Hepatocyte (in vitro differentiated cells): ENCODE measurements around the gene DDX28. TPM values are rescaled to one million over a fixed set of nuclear protein-coding genes. Genes with fewer than 3 reads are reported as not detected.

Experiments
- DNase-seq: peaks from one replicate; pipeline ENCODE4 v3.0.0-alpha.2; 2016; ENCODE audit warnings: low spot score
- H2AFZ ChIP-seq: fragments of 200-600 bp; sonication (generic); 2 replicates; pipeline ENCODE4 v1.6.0; 2016; ENCODE audit warnings: antibody characterized with exemption, mild to moderate bottlenecking
- H3K27ac ChIP-seq: fragments of 200-600 bp; sonication (generic); 2 replicates; pipeline ENCODE4 v1.5.1; 2016; ENCODE audit warnings: mild to moderate bottlenecking
- H3K27me3 ChIP-seq: fragments of 200-600 bp; sonication (generic); 2 replicates; pipeline ENCODE4 v1.6.1; 2016
- H3K36me3 ChIP-seq: fragments of 200-600 bp; sonication (generic); replicated peaks from 2 replicates; pipeline ENCODE4 v1.5.1; 2016; ENCODE audit warnings: low read depth; ENCODE audit not compliant: insufficient read depth
- H3K4me1 ChIP-seq: fragments of 200-600 bp; sonication (generic); 2 replicates; pipeline ENCODE4 v1.5.1; 2016; ENCODE audit warnings: mild to moderate bottlenecking, moderate library complexity; ENCODE audit not compliant: insufficient read depth
- H3K4me2 ChIP-seq: fragments of 200-600 bp; sonication (generic); 2 replicates; pipeline ENCODE4 v1.6.0; 2016
- H3K4me3 ChIP-seq: fragments of 200-600 bp; sonication (generic); 2 replicates; pipeline ENCODE4 v1.5.1; 2016; ENCODE audit warnings: mild to moderate bottlenecking
- H3K79me2 ChIP-seq: fragments of 200-600 bp; sonication (generic); 2 replicates; pipeline ENCODE4 v1.6.0; 2017; ENCODE audit warnings: mild to moderate bottlenecking
- H3K9me2 ChIP-seq: fragments of 200-600 bp; sonication (generic); replicated peaks from 2 replicates; pipeline ENCODE4 v1.6.0; 2017; ENCODE audit warnings: mild to moderate bottlenecking; ENCODE audit not compliant: insufficient read depth
- H3K9me3 ChIP-seq: fragments of 200-600 bp; sonication (generic); 2 replicates; pipeline ENCODE4 v1.5.1; 2016; ENCODE audit warnings: low read depth, mild to moderate bottlenecking
- H4K20me1 ChIP-seq: fragments of 200-600 bp; sonication (generic); 2 replicates; pipeline ENCODE4 v1.6.0; 2016; ENCODE audit warnings: mild to moderate bottlenecking; ENCODE audit not compliant: insufficient read depth, poor library complexity, severe bottlenecking
- EZH2 ChIP-seq: fragments of 200-600 bp; sonication (generic); IDR thresholded peaks from 2 replicates; pipeline ENCODE4 v1.6.1; 2016; ENCODE audit warnings: antibody characterized with exemption, mild to moderate bottlenecking, borderline replicate concordance
- EZH2phosphoT487 ChIP-seq: fragments of 200-600 bp; sonication (generic); IDR thresholded peaks from one replicate; pipeline ENCODE4 v1.6.1; 2018; ENCODE audit warnings: antibody characterized with exemption, mild to moderate bottlenecking, low read depth, moderate library complexity; ENCODE audit not compliant: unreplicated experiment, severe bottlenecking
- WGBS: methylation state at CpG from one replicate; pipeline ENCODE4 v1.1.6; 2016; ENCODE audit warnings: low lambda C conversion rate; ENCODE audit errors: missing lambda C conversion rate; 5-methylcytosine and 5-hydroxymethylcytosine counted together
- polyA plus RNA-seq: library from polyadenylated mRNA; unstranded; fragments of >200 nt; fragmentation: Nextera tagmentation; extraction: Ambion mirVana; gene quantifications from 2 replicates; pipeline ENCODE4 v1.2.1, GENCODE V29; 2016
- total RNA-seq: library from RNA; depleted of rRNA; stranded (reverse); fragments of >200 nt; gene quantifications from 2 replicates; pipeline ENCODE4 v1.2.3, GENCODE V29; 2014
- TF ChIP-seq, protein P1 (sequence below): fragments of 200-600 bp; sonication (generic); IDR thresholded peaks from 2 replicates; pipeline ENCODE4 v1.5.1; 2016; ENCODE audit warnings: antibody characterized with exemption, mild to moderate bottlenecking; ENCODE audit not compliant: poor library complexity

The DDX28 gene
- total and polyA plus RNA-seq, 2 experiments from 2014 or later, result 8.6 to 12.5 TPM

DNA sequence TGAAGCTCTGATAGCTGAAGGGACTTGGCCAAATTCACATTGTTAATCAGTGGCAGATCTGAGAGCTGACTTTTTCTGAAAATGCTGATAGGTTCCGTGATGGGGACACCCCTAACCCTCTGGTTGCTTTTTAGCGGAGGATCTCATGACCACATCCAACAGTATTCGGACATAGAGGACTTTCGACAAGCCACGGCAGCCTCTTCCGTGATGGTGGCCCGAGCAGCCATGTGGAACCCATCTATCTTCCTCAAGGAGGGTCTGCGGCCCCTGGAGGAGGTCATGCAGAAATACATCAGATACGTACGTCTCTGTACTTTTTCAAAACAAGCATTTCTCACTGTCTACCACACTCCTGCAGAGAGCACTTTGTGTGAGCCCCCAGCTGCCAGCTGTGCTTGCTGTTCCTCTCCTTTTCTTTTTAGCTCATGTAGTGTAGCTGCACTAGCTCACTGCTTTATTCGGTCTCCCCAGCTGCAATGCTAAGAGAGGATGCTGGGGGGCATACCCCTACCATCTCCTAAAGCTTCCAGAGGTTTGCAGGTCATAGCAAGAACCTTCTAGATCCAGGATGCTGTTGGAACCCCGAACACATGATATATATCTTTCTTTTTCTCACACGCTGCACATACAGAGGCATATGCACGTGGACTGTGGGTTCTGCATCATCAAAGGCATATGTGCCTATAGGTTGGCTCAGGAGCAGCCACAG is 47.9 kb upstream of the DDX28 start:
- Histone ChIP-seq H3K79me2 (no peaks in the 10 kb centered on the region), H3K4me3 (no peak overlapping the region), H3K36me3 (no peaks in the 10 kb centered on the region), H3K27ac (no peak overlapping the region), H3K9me3 (no peaks in the 10 kb centered on the region), H2AFZ (no peak overlapping the region), H4K20me1 (no peaks in the 10 kb centered on the region), H3K4me2 (no peak overlapping the region), H3K4me1 (no peaks in the 10 kb centered on the region), H3K27me3 (no peaks in the 10 kb centered on the region), H3K9me2 (no peaks in the 10 kb centered on the region)
- WGBS, result 95% methylated on average over 14 of the region's 14 CpGs
- DNase-seq, result no peak
- no peak for TF ChIP-seq EZH2phosphoT487
- TF ChIP-seq, protein P1, sequence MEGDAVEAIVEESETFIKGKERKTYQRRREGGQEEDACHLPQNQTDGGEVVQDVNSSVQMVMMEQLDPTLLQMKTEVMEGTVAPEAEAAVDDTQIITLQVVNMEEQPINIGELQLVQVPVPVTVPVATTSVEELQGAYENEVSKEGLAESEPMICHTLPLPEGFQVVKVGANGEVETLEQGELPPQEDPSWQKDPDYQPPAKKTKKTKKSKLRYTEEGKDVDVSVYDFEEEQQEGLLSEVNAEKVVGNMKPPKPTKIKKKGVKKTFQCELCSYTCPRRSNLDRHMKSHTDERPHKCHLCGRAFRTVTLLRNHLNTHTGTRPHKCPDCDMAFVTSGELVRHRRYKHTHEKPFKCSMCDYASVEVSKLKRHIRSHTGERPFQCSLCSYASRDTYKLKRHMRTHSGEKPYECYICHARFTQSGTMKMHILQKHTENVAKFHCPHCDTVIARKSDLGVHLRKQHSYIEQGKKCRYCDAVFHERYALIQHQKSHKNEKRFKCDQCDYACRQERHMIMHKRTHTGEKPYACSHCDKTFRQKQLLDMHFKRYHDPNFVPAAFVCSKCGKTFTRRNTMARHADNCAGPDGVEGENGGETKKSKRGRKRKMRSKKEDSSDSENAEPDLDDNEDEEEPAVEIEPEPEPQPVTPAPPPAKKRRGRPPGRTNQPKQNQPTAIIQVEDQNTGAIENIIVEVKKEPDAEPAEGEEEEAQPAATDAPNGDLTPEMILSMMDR, result no peak
- no peak for TF ChIP-seq EZH2

DNA sequence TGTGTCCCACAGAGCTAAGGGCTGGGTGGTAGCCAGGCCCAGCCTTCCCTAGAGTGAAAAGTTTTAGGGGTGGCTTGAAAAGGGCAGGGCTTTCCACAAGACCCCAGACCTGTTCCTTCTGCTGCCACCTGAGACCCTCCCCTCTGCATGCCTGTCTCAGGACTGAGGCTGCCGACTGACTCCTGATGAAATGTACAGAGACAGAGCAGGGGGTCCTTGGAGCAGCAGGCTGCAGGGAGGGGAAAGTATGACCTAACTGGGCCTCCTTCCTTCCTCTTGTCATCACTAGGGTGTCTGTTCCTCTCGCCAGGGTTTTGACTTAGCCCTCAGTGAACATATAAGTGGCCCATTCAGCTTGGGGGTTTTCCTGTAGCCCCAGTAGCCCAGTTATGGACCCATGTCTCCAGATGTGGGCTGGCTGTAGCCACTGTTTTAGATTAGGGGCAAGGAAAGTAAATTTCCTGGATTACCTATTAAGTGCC is 47.3 kb upstream of the DDX28 start:
- no peaks in the 10 kb centered on the region for H3K79me2 ChIP-seq
- no peaks in the 10 kb centered on the region for H3K36me3 ChIP-seq
- no peak overlapping the region for H3K4me3 ChIP-seq
- no peak overlapping the region for H2AFZ ChIP-seq
- no peaks in the 10 kb centered on the region for H4K20me1 ChIP-seq
- H3K4me1 ChIP-seq, result peaks cover 3% of the 10 kb centered on the region
- H3K9me2 ChIP-seq, result no peaks in the 10 kb centered on the region
- no peak overlapping the region for H3K4me2 ChIP-seq
- H3K27me3 ChIP-seq, result no peaks in the 10 kb centered on the region
- no peak for TF ChIP-seq EZH2
- TF ChIP-seq, protein P1, result no peak
- TF ChIP-seq EZH2phosphoT487, result no peak
- no peak for DNase-seq
- H3K9me3 ChIP-seq, result no peaks in the 10 kb centered on the region
- WGBS, result 97% methylated on average over 2 of the region's 2 CpGs
- H3K27ac ChIP-seq, result no peak overlapping the region

DNA sequence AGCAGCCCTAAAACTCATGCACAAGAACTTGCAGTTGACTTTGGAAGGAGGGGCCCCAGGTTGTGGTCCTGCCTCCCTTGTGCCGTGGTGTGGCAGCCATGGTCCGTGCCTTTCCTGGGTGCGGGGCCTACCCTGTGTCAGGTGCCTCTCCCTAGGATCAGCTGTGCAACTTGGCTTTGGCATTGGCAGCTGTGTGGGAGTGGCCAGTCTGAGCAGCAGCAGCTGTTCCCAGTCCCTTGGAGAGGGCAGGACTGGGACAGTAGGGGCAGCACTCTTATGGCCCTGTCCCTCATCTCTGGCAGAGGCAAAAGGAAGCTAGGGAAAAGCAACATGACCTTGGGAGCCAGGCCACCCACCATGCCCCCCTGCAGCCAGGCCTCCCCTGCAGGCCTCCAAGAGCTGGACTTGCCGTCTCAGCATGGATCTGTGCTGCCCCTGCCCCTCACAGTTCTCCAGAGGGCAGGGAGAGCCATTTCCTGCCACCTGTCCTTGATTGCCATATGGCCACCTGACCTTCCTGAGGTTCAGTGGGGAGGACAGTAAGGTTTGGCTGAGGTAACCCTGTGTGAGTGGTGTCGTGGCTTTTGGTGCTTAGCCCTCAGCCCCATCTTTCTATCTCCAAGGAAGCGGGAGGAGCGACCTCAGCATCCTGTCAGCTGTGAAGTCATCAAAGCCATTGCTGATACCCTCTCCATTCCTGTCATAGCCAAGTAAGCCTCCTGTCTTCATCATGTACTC is 46.6 kb upstream of the DDX28 start:
- Histone ChIP-seq H3K9me3 (no peaks in the 10 kb centered on the region), H3K9me2 (no peaks in the 10 kb centered on the region), H3K4me3 (no peak overlapping the region), H3K36me3 (no peaks in the 10 kb centered on the region), H3K79me2 (no peaks in the 10 kb centered on the region), H3K4me1 (peaks cover 4% of the 10 kb centered on the region), H4K20me1 (no peaks in the 10 kb centered on the region), H3K27ac (no peak overlapping the region), H2AFZ (no peak overlapping the region), H3K4me2 (no peak overlapping the region), H3K27me3 (no peaks in the 10 kb centered on the region)
- 94% methylated on average over 7 of the region's 7 CpGs for WGBS
- no peak for DNase-seq
- TF ChIP-seq EZH2 (no peak), EZH2phosphoT487 (no peak)
- TF ChIP-seq, protein P1, result no peak
